HepG2 (cell line): ENCODE data around the gene GPSM1.
"Not testable (repeated sequence)": the region's sequence is repeated elsewhere in the genome, so short reads cannot be mapped to it uniquely, and the experiment has no call there.

Experiments used
- POLR2A ChIP-seq, 2 experiments: IDR thresholded peaks; 2 replicates each; pipeline ENCODE4 v1.6.1; 2011; ENCODE audit warnings: low read depth in 2 of 2, low read length in 2 of 2, mild to moderate bottlenecking in 1 of 2, moderate library complexity in 1 of 2; ENCODE audit not compliant: insufficient read depth in 1 of 2
- REPIN1 ChIP-seq: sonication (generic); formaldehyde crosslinking; IDR thresholded peaks from 2 replicates; pipeline ENCODE4 v1.8.0; 2022; ENCODE audit warnings: missing genetic modification reagents, low read depth, mild to moderate bottlenecking, borderline replicate concordance
- ZNF660 ChIP-seq: sonication (generic); formaldehyde crosslinking; IDR thresholded peaks from 2 replicates; pipeline ENCODE4 v1.5.1; 2020; ENCODE audit warnings: mild to moderate bottlenecking, low read depth, missing genetic modification reagents, borderline replicate concordance
- ZSCAN29 ChIP-seq: sonication (generic); formaldehyde crosslinking; conservative IDR thresholded peaks from 2 replicates; pipeline ENCODE4 v1.4.0; 2020; ENCODE audit warnings: mild to moderate bottlenecking, missing genetic modification reagents
- TF ChIP-seq, protein P1 (sequence below): IDR thresholded peaks from 2 replicates; pipeline ENCODE4 v1.6.1; 2012; ENCODE audit warnings: inconsistent platforms
- TF ChIP-seq, protein P2 (sequence below): sonication (generic); formaldehyde crosslinking; IDR thresholded peaks from 2 replicates; pipeline ENCODE4 v1.4.0; 2020; ENCODE audit warnings: mild to moderate bottlenecking, low read depth, missing genetic modification reagents
- TF ChIP-seq, protein P3 (sequence below): sonication (generic); formaldehyde crosslinking; IDR thresholded peaks from 2 replicates; pipeline ENCODE4 v1.5.0; 2020; ENCODE audit warnings: mild to moderate bottlenecking, missing genetic modification reagents, moderate library complexity
- TF ChIP-seq, protein P4 (sequence below): sonication (generic); formaldehyde crosslinking; IDR thresholded peaks from 2 replicates; pipeline ENCODE4 v1.8.0; 2023; ENCODE audit warnings: mild to moderate bottlenecking, missing genetic modification reagents

DNA sequence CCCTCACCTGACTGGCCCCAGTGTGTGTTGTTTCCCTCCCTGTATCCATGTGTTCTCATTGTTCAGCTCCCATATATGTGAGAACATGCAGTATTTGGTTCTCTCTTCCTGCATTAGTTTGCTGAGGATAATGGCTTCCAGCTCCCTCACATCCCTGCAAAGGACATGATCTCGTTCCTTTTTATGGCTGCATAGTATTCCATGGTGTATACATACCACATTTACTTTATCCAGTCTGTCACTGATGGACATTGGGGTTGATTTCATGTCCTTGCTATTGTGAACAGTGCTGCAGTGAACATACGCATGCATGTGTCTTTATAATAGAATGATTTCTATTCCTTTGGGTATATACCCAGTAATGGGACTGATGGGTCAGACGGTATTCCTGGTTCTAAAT lies 7.4 kb upstream of the GPSM1 start:
- TF ChIP-seq REPIN1; POLR2A (IDR thresholded peaks at IDR 0.05; ENCODE audit: insufficient read depth in 1 of 2, low read depth in 2 of 2, low read length in 2 of 2); ZSCAN29; ZNF660 (CRISPR knock-in tag): not testable (repeated sequence)
- TF ChIP-seq, protein P1, sequence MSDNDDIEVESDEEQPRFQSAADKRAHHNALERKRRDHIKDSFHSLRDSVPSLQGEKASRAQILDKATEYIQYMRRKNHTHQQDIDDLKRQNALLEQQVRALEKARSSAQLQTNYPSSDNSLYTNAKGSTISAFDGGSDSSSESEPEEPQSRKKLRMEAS = not testable (repeated sequence)
- TF ChIP-seq, protein P2, sequence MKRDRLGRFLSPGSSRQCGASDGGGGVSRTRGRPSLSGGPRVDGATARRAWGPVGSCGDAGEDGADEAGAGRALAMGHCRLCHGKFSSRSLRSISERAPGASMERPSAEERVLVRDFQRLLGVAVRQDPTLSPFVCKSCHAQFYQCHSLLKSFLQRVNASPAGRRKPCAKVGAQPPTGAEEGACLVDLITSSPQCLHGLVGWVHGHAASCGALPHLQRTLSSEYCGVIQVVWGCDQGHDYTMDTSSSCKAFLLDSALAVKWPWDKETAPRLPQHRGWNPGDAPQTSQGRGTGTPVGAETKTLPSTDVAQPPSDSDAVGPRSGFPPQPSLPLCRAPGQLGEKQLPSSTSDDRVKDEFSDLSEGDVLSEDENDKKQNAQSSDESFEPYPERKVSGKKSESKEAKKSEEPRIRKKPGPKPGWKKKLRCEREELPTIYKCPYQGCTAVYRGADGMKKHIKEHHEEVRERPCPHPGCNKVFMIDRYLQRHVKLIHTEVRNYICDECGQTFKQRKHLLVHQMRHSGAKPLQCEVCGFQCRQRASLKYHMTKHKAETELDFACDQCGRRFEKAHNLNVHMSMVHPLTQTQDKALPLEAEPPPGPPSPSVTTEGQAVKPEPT (CRISPR knock-in tag) = not testable (repeated sequence)
- TF ChIP-seq, protein P3, sequence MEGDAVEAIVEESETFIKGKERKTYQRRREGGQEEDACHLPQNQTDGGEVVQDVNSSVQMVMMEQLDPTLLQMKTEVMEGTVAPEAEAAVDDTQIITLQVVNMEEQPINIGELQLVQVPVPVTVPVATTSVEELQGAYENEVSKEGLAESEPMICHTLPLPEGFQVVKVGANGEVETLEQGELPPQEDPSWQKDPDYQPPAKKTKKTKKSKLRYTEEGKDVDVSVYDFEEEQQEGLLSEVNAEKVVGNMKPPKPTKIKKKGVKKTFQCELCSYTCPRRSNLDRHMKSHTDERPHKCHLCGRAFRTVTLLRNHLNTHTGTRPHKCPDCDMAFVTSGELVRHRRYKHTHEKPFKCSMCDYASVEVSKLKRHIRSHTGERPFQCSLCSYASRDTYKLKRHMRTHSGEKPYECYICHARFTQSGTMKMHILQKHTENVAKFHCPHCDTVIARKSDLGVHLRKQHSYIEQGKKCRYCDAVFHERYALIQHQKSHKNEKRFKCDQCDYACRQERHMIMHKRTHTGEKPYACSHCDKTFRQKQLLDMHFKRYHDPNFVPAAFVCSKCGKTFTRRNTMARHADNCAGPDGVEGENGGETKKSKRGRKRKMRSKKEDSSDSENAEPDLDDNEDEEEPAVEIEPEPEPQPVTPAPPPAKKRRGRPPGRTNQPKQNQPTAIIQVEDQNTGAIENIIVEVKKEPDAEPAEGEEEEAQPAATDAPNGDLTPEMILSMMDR = not testable (repeated sequence)
- TF ChIP-seq, protein P4, sequence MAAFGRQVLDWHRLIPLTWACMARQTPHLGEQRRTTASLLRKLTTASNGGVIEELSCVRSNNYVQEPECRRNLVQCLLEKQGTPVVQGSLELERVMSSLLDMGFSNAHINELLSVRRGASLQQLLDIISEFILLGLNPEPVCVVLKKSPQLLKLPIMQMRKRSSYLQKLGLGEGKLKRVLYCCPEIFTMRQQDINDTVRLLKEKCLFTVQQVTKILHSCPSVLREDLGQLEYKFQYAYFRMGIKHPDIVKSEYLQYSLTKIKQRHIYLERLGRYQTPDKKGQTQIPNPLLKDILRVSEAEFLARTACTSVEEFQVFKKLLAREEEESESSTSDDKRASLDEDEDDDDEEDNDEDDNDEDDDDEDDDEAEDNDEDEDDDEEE (CRISPR knock-in tag) = not testable (repeated sequence)
